Loucy (cell line): Measurements from ENCODE around the gene MT1A.

Source experiments
- H2AFZ ChIP-seq: fragments of 200-600 bp; sonication (generic); 2 replicates; pipeline ENCODE4 v1.6.0; 2016; ENCODE audit warnings: antibody characterized with exemption, mild to moderate bottlenecking, low read length, moderate library complexity
- H3F3A ChIP-seq: fragments of 200-600 bp; 2 replicates; pipeline ENCODE4 v1.6.0; 2016; ENCODE audit warnings: antibody characterized with exemption, low read depth, mild to moderate bottlenecking
- H3K27me3 ChIP-seq: fragments of 200-600 bp; sonication (generic); 2 replicates; pipeline ENCODE4 v1.6.1; 2014; ENCODE audit warnings: low read length, mild to moderate bottlenecking; ENCODE audit not compliant: insufficient read depth, poor library complexity, severe bottlenecking
- H3K36me3 ChIP-seq: fragments of 200-600 bp; sonication (generic); 2 replicates; pipeline ENCODE4 v1.6.1; 2016; ENCODE audit warnings: low read length; ENCODE audit not compliant: insufficient read depth
- H3K4me1 ChIP-seq: fragments of 200-600 bp; sonication (generic); 2 replicates; pipeline ENCODE4 v1.5.1; 2014; ENCODE audit warnings: low read length, mild to moderate bottlenecking; ENCODE audit not compliant: insufficient read depth, poor library complexity, severe bottlenecking
- H3K4me2 ChIP-seq: fragments of 200-600 bp; sonication (generic); 2 replicates; pipeline ENCODE4 v1.6.0; 2014; ENCODE audit warnings: antibody characterized with exemption, low read length, low read depth, mild to moderate bottlenecking; ENCODE audit not compliant: poor library complexity, severe bottlenecking
- H3K4me3 ChIP-seq: fragments of 200-600 bp; sonication (generic); 2 replicates; pipeline ENCODE4 v1.5.1; 2014; ENCODE audit warnings: low read length, mild to moderate bottlenecking, mixed read lengths; ENCODE audit not compliant: poor library complexity, severe bottlenecking
- H3K79me2 ChIP-seq: fragments of 200-600 bp; sonication (generic); 2 replicates; pipeline ENCODE4 v1.6.1; 2014; ENCODE audit warnings: low read length; ENCODE audit not compliant: insufficient read depth
- H3K9ac ChIP-seq: fragments of 200-600 bp; sonication (generic); 2 replicates; pipeline ENCODE4 v1.6.0; 2014; ENCODE audit warnings: mild to moderate bottlenecking, low read depth, low read length, moderate library complexity; ENCODE audit not compliant: poor library complexity, severe bottlenecking
- H3K9me2 ChIP-seq: fragments of 200-600 bp; sonication (generic); replicated peaks from 2 replicates; pipeline ENCODE4 v1.6.1; 2016; ENCODE audit warnings: low read depth, low read length, mixed read lengths
- H3K9me3 ChIP-seq: fragments of 200-600 bp; sonication (generic); 2 replicates; pipeline ENCODE4 v1.6.1; 2014; ENCODE audit warnings: mild to moderate bottlenecking, antibody characterized with exemption, low read length, low read depth; ENCODE audit not compliant: insufficient read depth
- H4K20me1 ChIP-seq: fragments of 200-600 bp; sonication (generic); 2 replicates; pipeline ENCODE4 v1.6.0; 2014; ENCODE audit warnings: antibody characterized with exemption, low read length, mild to moderate bottlenecking; ENCODE audit not compliant: insufficient read depth, poor library complexity, severe bottlenecking
- CTCF ChIP-seq: fragments of 200-600 bp; sonication (generic); conservative IDR thresholded peaks from 2 replicates; pipeline ENCODE4 v1.5.1; 2014; ENCODE audit warnings: mild to moderate bottlenecking, antibody characterized with exemption, low read length
- EZH2phosphoT487 ChIP-seq: fragments of 200-600 bp; IDR thresholded peaks from 2 replicates; pipeline ENCODE4 v1.6.1; 2018; ENCODE audit warnings: antibody characterized with exemption, mild to moderate bottlenecking, moderate library complexity, borderline replicate concordance

MT1A gene

GRCh38 chr16:56631197-56631596 is 7.3 kb upstream of the MT1A start:
- no peaks in the 10 kb centered on the region for H3K36me3 ChIP-seq
- no peaks in the 10 kb centered on the region for H3F3A ChIP-seq
- H3K9me2 ChIP-seq = no peaks in the 10 kb centered on the region
- no peaks in the 10 kb centered on the region for H3K79me2 ChIP-seq
- H3K4me1 ChIP-seq = no peaks in the 10 kb centered on the region
- H3K9ac ChIP-seq = no peak overlapping the region
- no peak overlapping the region for H3K4me3 ChIP-seq
- TF ChIP-seq EZH2phosphoT487 = no peak
- no peak for TF ChIP-seq CTCF
- H3K9me3 ChIP-seq = no peaks in the 10 kb centered on the region
- H4K20me1 ChIP-seq = no peaks in the 10 kb centered on the region
- no peaks in the 10 kb centered on the region for H3K27me3 ChIP-seq
- no peak overlapping the region for H3K4me2 ChIP-seq
- no peak overlapping the region for H2AFZ ChIP-seq

DNA sequence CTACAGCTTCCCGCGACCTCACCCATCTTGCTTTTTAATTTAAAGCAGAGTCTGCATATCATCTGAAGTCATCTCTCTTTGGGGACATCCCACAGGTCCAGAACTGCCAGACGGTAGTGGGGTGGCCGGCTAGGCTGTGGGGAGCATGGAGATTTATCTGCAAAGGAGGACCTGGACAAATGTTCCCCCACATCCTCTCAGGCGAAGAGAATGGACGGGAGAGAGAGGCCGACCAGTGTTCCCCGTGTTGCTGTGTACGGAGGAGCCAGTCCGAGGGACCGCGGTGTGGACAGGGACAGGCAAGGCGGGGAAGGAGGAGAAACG is 6.7 kb upstream of the MT1A start:
- Histone ChIP-seq H3K9me2 (no peaks in the 10 kb centered on the region), H3K4me2 (no peak overlapping the region), H3K27me3 (no peaks in the 10 kb centered on the region)

GRCh38 chr16:56632156-56632847 is 6.2 kb upstream of the MT1A start, which contains the start of gene MT1M:
TSS of gene MT1M (plus strand) at chr16:56632659. CDS start at chr16:56632732, 73 bp downstream.
- H3K36me3 ChIP-seq = no peaks in the 10 kb centered on the region

More for the DNA sequence above, 6.7 kb upstream of the MT1A start:
- Histone ChIP-seq H3K9ac (no peak overlapping the region), H3K36me3 (no peaks in the 10 kb centered on the region), H3K4me1 (no peaks in the 10 kb centered on the region), H4K20me1 (no peaks in the 10 kb centered on the region), H2AFZ (no peak overlapping the region), H3F3A (no peaks in the 10 kb centered on the region), H3K79me2 (no peaks in the 10 kb centered on the region), H3K9me3 (no peaks in the 10 kb centered on the region), H3K4me3 (no peak overlapping the region)
- TF ChIP-seq EZH2phosphoT487 = no peak
- TF ChIP-seq CTCF = no peak

More at GRCh38 chr16:56632156-56632847, 6.2 kb upstream of the MT1A start, which contains the start of gene MT1M:
- no peaks in the 10 kb centered on the region for H3K27me3 ChIP-seq
- H3F3A ChIP-seq = no peaks in the 10 kb centered on the region
- no peaks in the 10 kb centered on the region for H3K79me2 ChIP-seq
- no peak for TF ChIP-seq EZH2phosphoT487
- no peak for TF ChIP-seq CTCF
- no peaks in the 10 kb centered on the region for H3K4me1 ChIP-seq
- H3K9me2 ChIP-seq = no peaks in the 10 kb centered on the region
- H2AFZ ChIP-seq = no peak within 1 kb of the TSS
- H3K4me3 ChIP-seq = no peak within 1 kb of the TSS
- H3K4me2 ChIP-seq = no peak within 1 kb of the TSS
- no peak within 1 kb of the TSS for H3K9ac ChIP-seq
- H4K20me1 ChIP-seq = no peaks in the 10 kb centered on the region
- no peaks in the 10 kb centered on the region for H3K9me3 ChIP-seq
